A549 (cell line): Measurements from ENCODE around the gene ZNF273. TPM values are rescaled to one million over a fixed set of nuclear protein-coding genes. Genes with fewer than 3 reads are reported as not detected.

ENCODE experiments used
- ATAC-seq, 2 experiments: fragments of 200-7000 bp in 1 of 2; fragments of >200 bp in 1 of 2; cut with Nextera tagmentation in 1 of 2; cut with Tn5 transposase in 1 of 2; 3 replicates each; pipeline versions ENCODE4 v1.8.0 to v1.9.1; 2018 to 2020; ENCODE audit warnings: mild to moderate bottlenecking in 1 of 2, moderate library complexity in 1 of 2
- CTCF ChIA-PET: fragments of 300-600 bp; sonication (Branson Sonifier 250); formaldehyde crosslinking; extraction: SDS; loops from one replicate; lab custom pipeline; 2021; ENCODE audit warnings: antibody characterized with exemption, inconsistent platforms; lab: Yijun Ruan, JAX
- POLR2A ChIA-PET: fragments of 350-600 bp; formaldehyde crosslinking; extraction: SDS; loops from one replicate; lab custom pipeline; 2021; ENCODE audit warnings: antibody characterized with exemption, inconsistent platforms; lab: Yijun Ruan, JAX
- DNase-seq, 2 experiments: peaks; one replicate each; pipeline versions ENCODE4 v3.0.0 to v3.0.0-alpha.2; 2011 to 2016; ENCODE audit warnings: low read depth in 1 of 2, low spot score in 1 of 2
- FAIRE-seq: peaks from 2 replicates; lab custom pipeline; 2011; peaks lifted over from hg19 to GRCh38; lab: Jason Lieb, UNC
- H3K27ac ChIP-seq, 2 experiments: fragments of >200 bp; sonication (Bioruptor Twin); formaldehyde crosslinking; 3 replicates each; pipeline ENCODE4 v1.5.1; 2016 to 2017
- H3K4me1 ChIP-seq: fragments of >200 bp; sonication (Bioruptor Twin); formaldehyde crosslinking; 3 replicates; pipeline ENCODE4 v1.6.1; 2016
- H3K4me2 ChIP-seq: fragments of >200 bp; sonication (Bioruptor Twin); formaldehyde crosslinking; 3 replicates; pipeline ENCODE4 v1.6.1; 2016
- H3K4me3 ChIP-seq: fragments of >200 bp; sonication (Bioruptor Twin); formaldehyde crosslinking; 3 replicates; pipeline ENCODE4 v1.5.1; 2016
- H3K9me3 ChIP-seq: fragments of >200 bp; sonication (Bioruptor Twin); formaldehyde crosslinking; 3 replicates; pipeline ENCODE4 v1.6.1; 2016
- ATOH8 ChIP-seq: fragments of 250-450 bp; sonication (Bioruptor Pico); IDR thresholded peaks from 2 replicates; pipeline ENCODE4 v1.5.0; 2020; ENCODE audit warnings: low read depth, mild to moderate bottlenecking, moderate library complexity
- BHLHE40 ChIP-seq: IDR thresholded peaks from 2 replicates; pipeline ENCODE4 v1.6.1; 2012; ENCODE audit warnings: low read depth, low read length, inconsistent platforms
- CBX2 ChIP-seq: fragments of 200-600 bp; sonication (generic); IDR thresholded peaks from 2 replicates; pipeline ENCODE4 v1.6.1; 2016; ENCODE audit warnings: low read depth, mild to moderate bottlenecking, borderline replicate concordance
- CEBPB ChIP-seq, 2 experiments: fragments of >200 bp in 1 of 2; sonication (Bioruptor Twin) in 1 of 2; formaldehyde crosslinking in 1 of 2; IDR thresholded peaks; 2 replicates each; pipeline ENCODE4 v1.6.1; 2012 to 2016
- CHD4 ChIP-seq: fragments of 200-600 bp; sonication (generic); IDR thresholded peaks from 2 replicates; pipeline ENCODE4 v1.6.1; 2016; ENCODE audit warnings: antibody characterized with exemption, mild to moderate bottlenecking, borderline replicate concordance
- EHF ChIP-seq: fragments of 250-450 bp; sonication (Bioruptor Pico); IDR thresholded peaks from 2 replicates; pipeline ENCODE4 v1.5.0; 2020; ENCODE audit warnings: mild to moderate bottlenecking
- ESRRA ChIP-seq: fragments of 150-350 bp; IDR thresholded peaks from 2 replicates; pipeline ENCODE4 v1.6.1; 2014; ENCODE audit warnings: mild to moderate bottlenecking, low read length, borderline replicate concordance
- FOSB ChIP-seq: fragments of 250-450 bp; sonication (Bioruptor Pico); IDR thresholded peaks from 2 replicates; pipeline ENCODE4 v1.5.0; 2020; ENCODE audit warnings: mild to moderate bottlenecking, moderate library complexity
- HEYL ChIP-seq: fragments of 250-450 bp; sonication (Bioruptor Pico); IDR thresholded peaks from 2 replicates; pipeline ENCODE4 v1.8.0; 2021; ENCODE audit warnings: mild to moderate bottlenecking, moderate library complexity
- HOXB13 ChIP-seq: fragments of 250-450 bp; sonication (Bioruptor Pico); IDR thresholded peaks from 2 replicates; pipeline ENCODE4 v1.5.0; 2020; ENCODE audit warnings: low read depth, mild to moderate bottlenecking, moderate library complexity
- JUN ChIP-seq, 2 experiments: fragments of >200 bp; sonication (Bioruptor Twin); formaldehyde crosslinking; IDR thresholded peaks; 2 replicates in 1 of 2; 3 replicates in 1 of 2; pipeline ENCODE4 v1.6.1; 2016 to 2017
- JUNB ChIP-seq: fragments of >200 bp; sonication (Bioruptor Twin); formaldehyde crosslinking; IDR thresholded peaks from 2 replicates; pipeline ENCODE4 v1.6.1; 2016
- MAFK ChIP-seq: fragments of 450-650 bp; IDR thresholded peaks from 2 replicates; pipeline ENCODE4 v1.6.1; 2014; ENCODE audit not compliant: partially characterized antibody
- NFE2L2 ChIP-seq: fragments of 150-350 bp; conservative IDR thresholded peaks from 2 replicates; pipeline ENCODE4 v1.6.1; 2014; ENCODE audit warnings: low read length
- NR3C1 ChIP-seq: fragments of >200 bp; sonication (Bioruptor Twin); formaldehyde crosslinking; IDR thresholded peaks from 3 replicates; pipeline ENCODE4 v1.6.1; 2017
- POLR2AphosphoS2 ChIP-seq: conservative IDR thresholded peaks from 2 replicates; pipeline ENCODE4 v1.6.1; 2012; ENCODE audit warnings: low read length, improper control_type of control experiment, inconsistent platforms
- RFX5 ChIP-seq: fragments of 450-650 bp; IDR thresholded peaks from 2 replicates; pipeline ENCODE4 v1.7.1; 2014; ENCODE audit warnings: antibody characterized with exemption, mild to moderate bottlenecking, moderate library complexity
- TFCP2L1 ChIP-seq: fragments of 250-450 bp; sonication (Bioruptor Pico); IDR thresholded peaks from 2 replicates; pipeline ENCODE4 v1.5.0; 2021; ENCODE audit warnings: mild to moderate bottlenecking
- TP53 ChIP-seq: fragments of 250-450 bp; sonication (Bioruptor Pico); IDR thresholded peaks from 2 replicates; pipeline ENCODE4 v1.5.0; 2021; ENCODE audit warnings: mild to moderate bottlenecking, moderate library complexity
- ZC3H11A ChIP-seq: fragments of 450-650 bp; IDR thresholded peaks from 2 replicates; pipeline ENCODE4 v1.6.1; 2014; ENCODE audit warnings: antibody characterized with exemption, mild to moderate bottlenecking
- ZNF302 ChIP-seq: fragments of 250-450 bp; sonication (Bioruptor Pico); IDR thresholded peaks from 2 replicates; pipeline ENCODE4 v1.9.0; 2021; ENCODE audit warnings: inconsistent platforms, mild to moderate bottlenecking, moderate library complexity
- ZSCAN20 ChIP-seq: fragments of 250-450 bp; sonication (Bioruptor Pico); IDR thresholded peaks from 2 replicates; pipeline ENCODE4 v1.8.0; 2022; ENCODE audit warnings: mild to moderate bottlenecking, moderate library complexity
- WGBS: methylation state at CpG from one replicate; pipeline ENCODE4 v1.1.6; 2017; ENCODE audit errors: missing lambda C conversion rate; 5-methylcytosine and 5-hydroxymethylcytosine counted together
- polyA plus RNA-seq, 4 experiments: library from polyadenylated mRNA; depleted of rRNA in 3 of 4; stranded (reverse); fragments of >200 nt; fragmentation: RNase III in 1 of 4; extraction: RNeasy Plus Mini Kit Qiagen cat#74134 plus additional on column Dnase treatment in 1 of 4; gene quantifications; 2 replicates in 3 of 4; 3 replicates in 1 of 4; pipeline ENCODE4 v1.2.3, GENCODE V29; 2011 to 2017
- TF ChIP-seq, protein P1 (sequence below): fragments of 200-600 bp; sonication (generic); IDR thresholded peaks from 2 replicates; pipeline ENCODE4 v1.6.1; 2016; ENCODE audit warnings: antibody characterized with exemption, mild to moderate bottlenecking, moderate library complexity
- TF ChIP-seq, protein P2 (sequence below): fragments of >200 bp; sonication (Bioruptor Twin); formaldehyde crosslinking; IDR thresholded peaks from 3 replicates; pipeline ENCODE4 v1.6.1; 2016
- TF ChIP-seq, protein P3 (sequence below): fragments of 250-450 bp; sonication (Bioruptor Pico); IDR thresholded peaks from 2 replicates; pipeline ENCODE4 v1.5.0; 2021; ENCODE audit warnings: mild to moderate bottlenecking, moderate library complexity, borderline replicate concordance

The ZNF273 gene
- polyA plus RNA-seq, 2 of the 4 experiments (the other 2 are of a cell fraction) = 3.1 to 5.2 TPM

- no peak for FAIRE-seq
- Histone ChIP-seq H3K4me3 (no peak overlapping the region), H3K27ac (no peak overlapping the region), H3K4me2 (no peak overlapping the region)
- ChIA-PET POLR2A (no interaction called here), CTCF (no interaction called here)
- WGBS = 6% methylated on average over 2 of the region's 2 CpGs
- TF ChIP-seq JUNB (no peak), CHD4 (no peak), POLR2AphosphoS2 (no peak), ESRRA (no peak), ZNF302 (no peak), HOXB13 (no peak), FOSB (CRISPR knock-in tag) (no peak), RFX5 (no peak)
- TF ChIP-seq, all 56 proteins: peak for 0
- no peak for DNase-seq
- Histone ChIP-seq H3K9me3 (peaks cover 24% of the 10 kb centered on the region; the same call in 2 of the 3 replicates), H3K4me1 (no peaks in the 10 kb centered on the region)
- ATAC-seq = no peak
Observed at GRCh38 chr7:64945503-64946175, 42.6 kb downstream of the ZNF273 start.

- Histone ChIP-seq H3K4me2 (no peak overlapping the region), H3K4me3 (no peak overlapping the region), H3K9me3 (peaks cover 16% of the 10 kb centered on the region; the same call in 2 of the 3 replicates), H3K27ac (no peak overlapping the region), H3K4me1 (no peaks in the 10 kb centered on the region)
- 36% methylated on average over 4 of the region's 5 CpGs for WGBS
- ATAC-seq (no peak), FAIRE-seq (no peak), DNase-seq (no peak)
- CTCF ChIA-PET = no interaction called here
- TF ChIP-seq NR3C1 (no peak), EHF (CRISPR knock-in tag) (no peak), CBX2 (no peak), TFCP2L1 (CRISPR knock-in tag) (no peak), BHLHE40 (no peak), MAFK (no peak), TP53 (no peak), NFE2L2 (no peak), ZC3H11A (no peak), CEBPB (IDR thresholded peaks at IDR 0.05) (no peak), ZSCAN20 (CRISPR knock-in tag) (no peak), JUN (IDR thresholded peaks at IDR 0.05) (no peak), HEYL (no peak), ATOH8 (CRISPR knock-in tag) (no peak)
- TF ChIP-seq, protein P1, sequence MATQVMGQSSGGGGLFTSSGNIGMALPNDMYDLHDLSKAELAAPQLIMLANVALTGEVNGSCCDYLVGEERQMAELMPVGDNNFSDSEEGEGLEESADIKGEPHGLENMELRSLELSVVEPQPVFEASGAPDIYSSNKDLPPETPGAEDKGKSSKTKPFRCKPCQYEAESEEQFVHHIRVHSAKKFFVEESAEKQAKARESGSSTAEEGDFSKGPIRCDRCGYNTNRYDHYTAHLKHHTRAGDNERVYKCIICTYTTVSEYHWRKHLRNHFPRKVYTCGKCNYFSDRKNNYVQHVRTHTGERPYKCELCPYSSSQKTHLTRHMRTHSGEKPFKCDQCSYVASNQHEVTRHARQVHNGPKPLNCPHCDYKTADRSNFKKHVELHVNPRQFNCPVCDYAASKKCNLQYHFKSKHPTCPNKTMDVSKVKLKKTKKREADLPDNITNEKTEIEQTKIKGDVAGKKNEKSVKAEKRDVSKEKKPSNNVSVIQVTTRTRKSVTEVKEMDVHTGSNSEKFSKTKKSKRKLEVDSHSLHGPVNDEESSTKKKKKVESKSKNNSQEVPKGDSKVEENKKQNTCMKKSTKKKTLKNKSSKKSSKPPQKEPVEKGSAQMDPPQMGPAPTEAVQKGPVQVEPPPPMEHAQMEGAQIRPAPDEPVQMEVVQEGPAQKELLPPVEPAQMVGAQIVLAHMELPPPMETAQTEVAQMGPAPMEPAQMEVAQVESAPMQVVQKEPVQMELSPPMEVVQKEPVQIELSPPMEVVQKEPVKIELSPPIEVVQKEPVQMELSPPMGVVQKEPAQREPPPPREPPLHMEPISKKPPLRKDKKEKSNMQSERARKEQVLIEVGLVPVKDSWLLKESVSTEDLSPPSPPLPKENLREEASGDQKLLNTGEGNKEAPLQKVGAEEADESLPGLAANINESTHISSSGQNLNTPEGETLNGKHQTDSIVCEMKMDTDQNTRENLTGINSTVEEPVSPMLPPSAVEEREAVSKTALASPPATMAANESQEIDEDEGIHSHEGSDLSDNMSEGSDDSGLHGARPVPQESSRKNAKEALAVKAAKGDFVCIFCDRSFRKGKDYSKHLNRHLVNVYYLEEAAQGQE = no peak
- TF ChIP-seq, protein P2, sequence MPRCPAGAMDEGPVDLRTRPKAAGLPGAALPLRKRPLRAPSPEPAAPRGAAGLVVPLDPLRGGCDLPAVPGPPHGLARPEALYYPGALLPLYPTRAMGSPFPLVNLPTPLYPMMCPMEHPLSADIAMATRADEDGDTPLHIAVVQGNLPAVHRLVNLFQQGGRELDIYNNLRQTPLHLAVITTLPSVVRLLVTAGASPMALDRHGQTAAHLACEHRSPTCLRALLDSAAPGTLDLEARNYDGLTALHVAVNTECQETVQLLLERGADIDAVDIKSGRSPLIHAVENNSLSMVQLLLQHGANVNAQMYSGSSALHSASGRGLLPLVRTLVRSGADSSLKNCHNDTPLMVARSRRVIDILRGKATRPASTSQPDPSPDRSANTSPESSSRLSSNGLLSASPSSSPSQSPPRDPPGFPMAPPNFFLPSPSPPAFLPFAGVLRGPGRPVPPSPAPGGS = no peak
- TF ChIP-seq, protein P3, sequence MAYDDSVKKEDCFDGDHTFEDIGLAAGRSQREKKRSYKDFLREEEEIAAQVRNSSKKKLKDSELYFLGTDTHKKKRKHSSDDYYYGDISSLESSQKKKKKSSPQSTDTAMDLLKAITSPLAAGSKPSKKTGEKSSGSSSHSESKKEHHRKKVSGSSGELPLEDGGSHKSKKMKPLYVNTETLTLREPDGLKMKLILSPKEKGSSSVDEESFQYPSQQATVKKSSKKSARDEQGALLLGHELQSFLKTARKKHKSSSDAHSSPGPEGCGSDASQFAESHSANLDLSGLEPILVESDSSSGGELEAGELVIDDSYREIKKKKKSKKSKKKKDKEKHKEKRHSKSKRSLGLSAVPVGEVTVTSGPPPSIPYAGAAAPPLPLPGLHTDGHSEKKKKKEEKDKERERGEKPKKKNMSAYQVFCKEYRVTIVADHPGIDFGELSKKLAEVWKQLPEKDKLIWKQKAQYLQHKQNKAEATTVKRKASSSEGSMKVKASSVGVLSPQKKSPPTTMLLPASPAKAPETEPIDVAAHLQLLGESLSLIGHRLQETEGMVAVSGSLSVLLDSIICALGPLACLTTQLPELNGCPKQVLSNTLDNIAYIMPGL = no peak
- POLR2A ChIA-PET = interaction anchor here (0.6 kb wide), 1 partner anchor 384 kb away, joined by 3 read pairs; no protein-coding TSS in a partner anchor
Observed at GRCh38 chr7:64946772-64947171, 43.7 kb downstream of the ZNF273 start.
